A673 (cell line): ENCODE data around the gene ENOX2.

Source experiments
- EZH2 ChIP-seq: fragments of 200-600 bp; sonication (generic); IDR thresholded peaks from 2 replicates; pipeline ENCODE4 v1.6.1; 2017; ENCODE audit warnings: borderline replicate concordance, low read depth, mild to moderate bottlenecking, mixed read lengths, antibody characterized with exemption, low read length; ENCODE audit not compliant: poor library complexity, severe bottlenecking
- TF ChIP-seq, protein P1 (sequence below): fragments of 300-800, 200-600 bp; sonication (generic); conservative IDR thresholded peaks from 2 replicates; pipeline ENCODE4 v1.5.1; 2017; ENCODE audit warnings: low read depth, mild to moderate bottlenecking, antibody characterized with exemption, low read length, moderate library complexity, mixed read lengths

DNA sequence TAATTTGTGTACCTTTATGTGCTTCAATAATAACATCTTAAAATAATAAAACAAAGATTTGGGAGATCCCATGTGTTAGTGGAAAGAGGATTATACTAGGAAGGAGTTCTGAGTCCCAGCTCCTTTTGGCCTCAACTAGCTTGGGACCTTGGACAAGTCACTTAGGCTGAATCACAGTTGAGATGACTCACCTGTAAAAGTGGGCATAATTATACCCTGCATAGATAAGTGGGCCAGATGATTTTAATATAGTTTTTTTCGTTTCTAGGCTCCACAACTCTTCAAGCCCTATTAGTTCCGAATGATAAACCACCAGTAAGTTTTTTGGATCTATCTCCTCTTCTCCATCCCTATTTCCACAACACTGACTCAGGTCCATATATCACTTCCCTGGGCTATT is 131.8 kb downstream of the ENOX2 start:
- TF ChIP-seq, protein P1, sequence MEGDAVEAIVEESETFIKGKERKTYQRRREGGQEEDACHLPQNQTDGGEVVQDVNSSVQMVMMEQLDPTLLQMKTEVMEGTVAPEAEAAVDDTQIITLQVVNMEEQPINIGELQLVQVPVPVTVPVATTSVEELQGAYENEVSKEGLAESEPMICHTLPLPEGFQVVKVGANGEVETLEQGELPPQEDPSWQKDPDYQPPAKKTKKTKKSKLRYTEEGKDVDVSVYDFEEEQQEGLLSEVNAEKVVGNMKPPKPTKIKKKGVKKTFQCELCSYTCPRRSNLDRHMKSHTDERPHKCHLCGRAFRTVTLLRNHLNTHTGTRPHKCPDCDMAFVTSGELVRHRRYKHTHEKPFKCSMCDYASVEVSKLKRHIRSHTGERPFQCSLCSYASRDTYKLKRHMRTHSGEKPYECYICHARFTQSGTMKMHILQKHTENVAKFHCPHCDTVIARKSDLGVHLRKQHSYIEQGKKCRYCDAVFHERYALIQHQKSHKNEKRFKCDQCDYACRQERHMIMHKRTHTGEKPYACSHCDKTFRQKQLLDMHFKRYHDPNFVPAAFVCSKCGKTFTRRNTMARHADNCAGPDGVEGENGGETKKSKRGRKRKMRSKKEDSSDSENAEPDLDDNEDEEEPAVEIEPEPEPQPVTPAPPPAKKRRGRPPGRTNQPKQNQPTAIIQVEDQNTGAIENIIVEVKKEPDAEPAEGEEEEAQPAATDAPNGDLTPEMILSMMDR: no peak
- no peak for TF ChIP-seq EZH2
